WTC11 (cell line): Measurements from ENCODE around the gene FMO2. TPM values are rescaled to one million over a fixed set of nuclear protein-coding genes. Genes with fewer than 3 reads are reported as not detected.

Source experiments
- ATAC-seq: fragments of 200-7000 bp; cut with Tn5 transposase; 2 replicates; pipeline ENCODE4 v1.10.0; 2021; ENCODE audit warnings: mild to moderate bottlenecking, moderate library complexity
- CTCF ChIA-PET: fragments of 300-600 bp; sonication (Branson Sonifier 250); formaldehyde crosslinking; loops from one replicate; lab custom pipeline; 2021; ENCODE audit warnings: antibody characterized with exemption; lab: Charles Lee
- POLR2A ChIA-PET: fragments of 350-600 bp; sonication (Branson Sonifier 250); formaldehyde crosslinking; loops from one replicate; lab custom pipeline; 2021; ENCODE audit warnings: antibody characterized with exemption; lab: Charles Lee
- DNase-seq: peaks from one replicate; pipeline ENCODE4 v3.0.0; 2021; ENCODE audit warnings: low spot score
- H3K27ac Mint-ChIP-seq: 2 replicates; pipeline ENCODE4 v1.8.0; 2021; ENCODE audit warnings: mixed read lengths
- H3K27me3 Mint-ChIP-seq: 2 replicates; pipeline ENCODE4 v1.8.0; 2021; ENCODE audit warnings: low read depth, mild to moderate bottlenecking, moderate library complexity, mixed read lengths
- H3K36me3 Mint-ChIP-seq: 2 replicates; pipeline ENCODE4 v1.8.0; 2021; ENCODE audit warnings: mixed read lengths
- H3K4me1 Mint-ChIP-seq: 2 replicates; pipeline ENCODE4 v1.8.0; 2022; ENCODE audit warnings: mixed read lengths
- H3K4me3 Mint-ChIP-seq: 2 replicates; pipeline ENCODE4 v1.8.0; 2021; ENCODE audit warnings: mild to moderate bottlenecking, moderate library complexity, mixed read lengths
- H3K9me3 Mint-ChIP-seq: 2 replicates; pipeline ENCODE4 v1.8.0; 2021; ENCODE audit warnings: mixed read lengths
- ATF1 ChIP-seq: sonication (generic); formaldehyde crosslinking; IDR thresholded peaks from 2 replicates; pipeline ENCODE4 v1.8.1; 2023; ENCODE audit warnings: mild to moderate bottlenecking, moderate library complexity, missing genetic modification reagents
- ESRRA ChIP-seq: sonication (generic); formaldehyde crosslinking; IDR thresholded peaks from 2 replicates; pipeline ENCODE4 v1.8.1; 2022; ENCODE audit warnings: mild to moderate bottlenecking, missing genetic modification reagents, borderline replicate concordance
- HMGA2 ChIP-seq: fragments of 250-450 bp; sonication (Bioruptor Pico); IDR thresholded peaks from 2 replicates; pipeline ENCODE4 v1.4.0; 2021; ENCODE audit warnings: mild to moderate bottlenecking, moderate library complexity
- MYBL2 ChIP-seq: sonication (generic); formaldehyde crosslinking; IDR thresholded peaks from 2 replicates; pipeline ENCODE4 v1.8.1; 2023; ENCODE audit warnings: mild to moderate bottlenecking, moderate library complexity, missing genetic modification reagents
- NR1H2 ChIP-seq: sonication (generic); formaldehyde crosslinking; IDR thresholded peaks from 2 replicates; pipeline ENCODE4 v1.9.0; 2021; ENCODE audit warnings: mild to moderate bottlenecking, moderate library complexity, missing genetic modification reagents
- NR3C1 ChIP-seq: sonication (generic); formaldehyde crosslinking; conservative IDR thresholded peaks from 2 replicates; pipeline ENCODE4 v1.8.1; 2023; ENCODE audit warnings: low read depth, mild to moderate bottlenecking, missing genetic modification reagents
- RORB ChIP-seq: fragments of 250-450 bp; sonication (Bioruptor Pico); IDR thresholded peaks from 2 replicates; pipeline ENCODE4 v1.9.0; 2021; ENCODE audit warnings: mild to moderate bottlenecking
- TCF7 ChIP-seq: sonication (generic); formaldehyde crosslinking; IDR thresholded peaks from 2 replicates; pipeline ENCODE4 v1.8.0; 2022; ENCODE audit warnings: mild to moderate bottlenecking, low read depth, missing genetic modification reagents, moderate library complexity
- ZNF219 ChIP-seq: sonication (generic); formaldehyde crosslinking; IDR thresholded peaks from 2 replicates; pipeline ENCODE4 v1.8.0; 2023; ENCODE audit warnings: missing genetic modification reagents, mild to moderate bottlenecking, borderline replicate concordance
- ZNF317 ChIP-seq: sonication (generic); formaldehyde crosslinking; IDR thresholded peaks from 2 replicates; pipeline ENCODE4 v1.8.1; 2023; ENCODE audit warnings: low read depth, mild to moderate bottlenecking, moderate library complexity, missing genetic modification reagents, borderline replicate concordance
- ZNF423 ChIP-seq: fragments of 250-450 bp; sonication (Bioruptor Pico); IDR thresholded peaks from 2 replicates; pipeline ENCODE4 v2.1.2; 2022; ENCODE audit warnings: mild to moderate bottlenecking, moderate library complexity
- ZNF671 ChIP-seq: fragments of 250-450 bp; sonication (Bioruptor Pico); IDR thresholded peaks from 2 replicates; pipeline ENCODE4 v1.8.0; 2021; ENCODE audit warnings: mild to moderate bottlenecking
- total RNA-seq: library from RNA; stranded (reverse); gene quantifications from 3 replicates; pipeline ENCODE4 v1.2.3, GENCODE V29; 2021
- TF ChIP-seq, protein P1 (sequence below): sonication (generic); formaldehyde crosslinking; IDR thresholded peaks from 2 replicates; pipeline ENCODE4 v1.8.1; 2023; ENCODE audit warnings: mild to moderate bottlenecking, missing genetic modification reagents
- TF ChIP-seq, protein P2 (sequence below): sonication (generic); formaldehyde crosslinking; conservative IDR thresholded peaks from 2 replicates; pipeline ENCODE4 v1.8.1; 2023; ENCODE audit warnings: mild to moderate bottlenecking, low read depth, missing genetic modification reagents, moderate library complexity
- TF ChIP-seq, protein P3 (sequence below): fragments of 250-450 bp; sonication (Bioruptor Pico); IDR thresholded peaks from 2 replicates; pipeline ENCODE4 v2.1.2; 2022; ENCODE audit warnings: mild to moderate bottlenecking, moderate library complexity
- TF ChIP-seq, protein P4 (sequence below): sonication (generic); formaldehyde crosslinking; IDR thresholded peaks from 2 replicates; pipeline ENCODE4 v1.8.0; 2022; ENCODE audit warnings: missing genetic modification reagents
- TF ChIP-seq, protein P5 (sequence below): sonication (generic); formaldehyde crosslinking; IDR thresholded peaks from 2 replicates; pipeline ENCODE4 v1.8.1; 2023; ENCODE audit warnings: mild to moderate bottlenecking, missing genetic modification reagents, moderate library complexity
- TF ChIP-seq, protein P6 (sequence below): fragments of 250-450 bp; sonication (Bioruptor Pico); IDR thresholded peaks from 2 replicates; pipeline ENCODE4 v1.8.0; 2021; ENCODE audit warnings: mild to moderate bottlenecking
- TF ChIP-seq, protein P7 (sequence below): sonication (generic); formaldehyde crosslinking; IDR thresholded peaks from 2 replicates; pipeline ENCODE4 v1.8.1; 2023; ENCODE audit warnings: mild to moderate bottlenecking, missing genetic modification reagents, moderate library complexity
- TF ChIP-seq, protein P8 (sequence below): sonication (generic); formaldehyde crosslinking; IDR thresholded peaks from 2 replicates; pipeline ENCODE4 v1.8.1; 2023; ENCODE audit warnings: mild to moderate bottlenecking, missing genetic modification reagents
- TF ChIP-seq, protein P9 (sequence below): fragments of 200-600 bp; IDR thresholded peaks from 2 replicates; pipeline ENCODE4 v1.8.0; 2022; ENCODE audit warnings: antibody characterized with exemption

FMO2 gene
- total RNA-seq, 1 experiment from 2014 or later: not detected

DNA sequence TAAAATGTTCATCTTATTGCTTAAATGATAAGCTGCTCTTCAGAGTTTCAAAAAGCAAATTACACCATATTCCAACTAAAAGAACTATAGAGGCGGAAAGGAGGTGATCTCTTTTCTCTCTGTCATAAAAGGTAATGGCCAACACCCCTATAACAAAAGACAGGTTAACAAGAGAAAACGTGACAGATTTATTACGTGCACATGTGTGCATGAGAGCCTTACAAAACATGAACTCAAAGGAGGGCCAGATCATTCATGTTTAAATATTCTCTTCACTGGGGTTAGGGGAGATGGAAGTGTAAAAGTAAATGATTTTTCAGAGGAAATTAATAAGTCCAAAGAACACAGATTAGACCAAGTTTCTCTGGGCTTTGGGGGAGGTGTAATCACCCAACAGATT, 26.5 kb upstream of the FMO2 start (continued):
- TF ChIP-seq, protein P1, sequence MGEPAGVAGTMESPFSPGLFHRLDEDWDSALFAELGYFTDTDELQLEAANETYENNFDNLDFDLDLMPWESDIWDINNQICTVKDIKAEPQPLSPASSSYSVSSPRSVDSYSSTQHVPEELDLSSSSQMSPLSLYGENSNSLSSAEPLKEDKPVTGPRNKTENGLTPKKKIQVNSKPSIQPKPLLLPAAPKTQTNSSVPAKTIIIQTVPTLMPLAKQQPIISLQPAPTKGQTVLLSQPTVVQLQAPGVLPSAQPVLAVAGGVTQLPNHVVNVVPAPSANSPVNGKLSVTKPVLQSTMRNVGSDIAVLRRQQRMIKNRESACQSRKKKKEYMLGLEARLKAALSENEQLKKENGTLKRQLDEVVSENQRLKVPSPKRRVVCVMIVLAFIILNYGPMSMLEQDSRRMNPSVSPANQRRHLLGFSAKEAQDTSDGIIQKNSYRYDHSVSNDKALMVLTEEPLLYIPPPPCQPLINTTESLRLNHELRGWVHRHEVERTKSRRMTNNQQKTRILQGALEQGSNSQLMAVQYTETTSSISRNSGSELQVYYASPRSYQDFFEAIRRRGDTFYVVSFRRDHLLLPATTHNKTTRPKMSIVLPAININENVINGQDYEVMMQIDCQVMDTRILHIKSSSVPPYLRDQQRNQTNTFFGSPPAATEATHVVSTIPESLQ: no peak
- TF ChIP-seq RORB (CRISPR knock-in tag) (no peak), NR3C1 (no peak), ZNF219 (no peak)
- TF ChIP-seq, protein P2, sequence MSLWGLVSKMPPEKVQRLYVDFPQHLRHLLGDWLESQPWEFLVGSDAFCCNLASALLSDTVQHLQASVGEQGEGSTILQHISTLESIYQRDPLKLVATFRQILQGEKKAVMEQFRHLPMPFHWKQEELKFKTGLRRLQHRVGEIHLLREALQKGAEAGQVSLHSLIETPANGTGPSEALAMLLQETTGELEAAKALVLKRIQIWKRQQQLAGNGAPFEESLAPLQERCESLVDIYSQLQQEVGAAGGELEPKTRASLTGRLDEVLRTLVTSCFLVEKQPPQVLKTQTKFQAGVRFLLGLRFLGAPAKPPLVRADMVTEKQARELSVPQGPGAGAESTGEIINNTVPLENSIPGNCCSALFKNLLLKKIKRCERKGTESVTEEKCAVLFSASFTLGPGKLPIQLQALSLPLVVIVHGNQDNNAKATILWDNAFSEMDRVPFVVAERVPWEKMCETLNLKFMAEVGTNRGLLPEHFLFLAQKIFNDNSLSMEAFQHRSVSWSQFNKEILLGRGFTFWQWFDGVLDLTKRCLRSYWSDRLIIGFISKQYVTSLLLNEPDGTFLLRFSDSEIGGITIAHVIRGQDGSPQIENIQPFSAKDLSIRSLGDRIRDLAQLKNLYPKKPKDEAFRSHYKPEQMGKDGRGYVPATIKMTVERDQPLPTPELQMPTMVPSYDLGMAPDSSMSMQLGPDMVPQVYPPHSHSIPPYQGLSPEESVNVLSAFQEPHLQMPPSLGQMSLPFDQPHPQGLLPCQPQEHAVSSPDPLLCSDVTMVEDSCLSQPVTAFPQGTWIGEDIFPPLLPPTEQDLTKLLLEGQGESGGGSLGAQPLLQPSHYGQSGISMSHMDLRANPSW (CRISPR knock-in tag): no peak
- TF ChIP-seq, protein P3, sequence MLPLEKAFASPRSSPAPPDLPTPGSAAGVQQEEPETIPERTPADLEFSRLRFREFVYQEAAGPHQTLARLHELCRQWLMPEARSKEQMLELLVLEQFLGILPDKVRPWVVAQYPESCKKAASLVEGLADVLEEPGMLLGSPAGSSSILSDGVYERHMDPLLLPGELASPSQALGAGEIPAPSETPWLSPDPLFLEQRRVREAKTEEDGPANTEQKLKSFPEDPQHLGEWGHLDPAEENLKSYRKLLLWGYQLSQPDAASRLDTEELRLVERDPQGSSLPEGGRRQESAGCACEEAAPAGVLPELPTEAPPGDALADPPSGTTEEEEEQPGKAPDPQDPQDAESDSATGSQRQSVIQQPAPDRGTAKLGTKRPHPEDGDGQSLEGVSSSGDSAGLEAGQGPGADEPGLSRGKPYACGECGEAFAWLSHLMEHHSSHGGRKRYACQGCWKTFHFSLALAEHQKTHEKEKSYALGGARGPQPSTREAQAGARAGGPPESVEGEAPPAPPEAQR (CRISPR knock-in tag): no peak

DNA sequence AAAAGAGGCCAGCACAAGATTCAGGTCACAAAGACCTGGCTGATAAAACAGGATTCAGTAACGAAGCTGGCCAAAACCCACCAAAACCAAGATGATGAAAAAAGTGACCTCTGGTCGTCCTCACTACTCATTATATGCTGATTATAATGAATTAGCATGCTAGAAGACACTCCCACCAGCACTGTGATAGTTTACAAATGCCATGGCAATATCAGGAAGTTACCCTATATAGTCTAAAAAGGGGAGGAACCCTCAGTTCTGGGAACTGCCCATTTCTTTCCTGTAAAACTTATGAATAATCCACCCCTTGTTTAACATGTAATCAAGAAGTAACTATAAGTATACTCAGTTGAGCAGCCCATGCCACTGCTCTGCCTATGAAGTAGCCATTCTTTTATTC, 26.0 kb upstream of the FMO2 start:
- CTCF ChIA-PET: interaction anchor here (1.7 kb wide), 1 partner anchor 68 kb away, joined by 4 read pairs; no protein-coding TSS in a partner anchor
- H3K9me3 Mint-ChIP-seq: peaks cover 5% of the 10 kb centered on the region
- TF ChIP-seq HMGA2 (CRISPR knock-in tag) (no peak), TCF7 (CRISPR knock-in tag) (no peak), NR1H2 (CRISPR knock-in tag) (no peak), ZNF423 (CRISPR knock-in tag) (no peak), ATF1 (CRISPR knock-in tag) (no peak), MYBL2 (CRISPR knock-in tag) (no peak), ZNF671 (CRISPR knock-in tag) (no peak), ZNF317 (CRISPR knock-in tag) (no peak), ESRRA (no peak)
- TF ChIP-seq, protein P4, sequence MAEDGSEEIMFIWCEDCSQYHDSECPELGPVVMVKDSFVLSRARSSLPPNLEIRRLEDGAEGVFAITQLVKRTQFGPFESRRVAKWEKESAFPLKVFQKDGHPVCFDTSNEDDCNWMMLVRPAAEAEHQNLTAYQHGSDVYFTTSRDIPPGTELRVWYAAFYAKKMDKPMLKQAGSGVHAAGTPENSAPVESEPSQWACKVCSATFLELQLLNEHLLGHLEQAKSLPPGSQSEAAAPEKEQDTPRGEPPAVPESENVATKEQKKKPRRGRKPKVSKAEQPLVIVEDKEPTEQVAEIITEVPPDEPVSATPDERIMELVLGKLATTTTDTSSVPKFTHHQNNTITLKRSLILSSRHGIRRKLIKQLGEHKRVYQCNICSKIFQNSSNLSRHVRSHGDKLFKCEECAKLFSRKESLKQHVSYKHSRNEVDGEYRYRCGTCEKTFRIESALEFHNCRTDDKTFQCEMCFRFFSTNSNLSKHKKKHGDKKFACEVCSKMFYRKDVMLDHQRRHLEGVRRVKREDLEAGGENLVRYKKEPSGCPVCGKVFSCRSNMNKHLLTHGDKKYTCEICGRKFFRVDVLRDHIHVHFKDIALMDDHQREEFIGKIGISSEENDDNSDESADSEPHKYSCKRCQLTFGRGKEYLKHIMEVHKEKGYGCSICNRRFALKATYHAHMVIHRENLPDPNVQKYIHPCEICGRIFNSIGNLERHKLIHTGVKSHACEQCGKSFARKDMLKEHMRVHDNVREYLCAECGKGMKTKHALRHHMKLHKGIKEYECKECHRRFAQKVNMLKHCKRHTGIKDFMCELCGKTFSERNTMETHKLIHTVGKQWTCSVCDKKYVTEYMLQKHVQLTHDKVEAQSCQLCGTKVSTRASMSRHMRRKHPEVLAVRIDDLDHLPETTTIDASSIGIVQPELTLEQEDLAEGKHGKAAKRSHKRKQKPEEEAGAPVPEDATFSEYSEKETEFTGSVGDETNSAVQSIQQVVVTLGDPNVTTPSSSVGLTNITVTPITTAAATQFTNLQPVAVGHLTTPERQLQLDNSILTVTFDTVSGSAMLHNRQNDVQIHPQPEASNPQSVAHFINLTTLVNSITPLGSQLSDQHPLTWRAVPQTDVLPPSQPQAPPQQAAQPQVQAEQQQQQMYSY: no peak
- TF ChIP-seq, protein P5, sequence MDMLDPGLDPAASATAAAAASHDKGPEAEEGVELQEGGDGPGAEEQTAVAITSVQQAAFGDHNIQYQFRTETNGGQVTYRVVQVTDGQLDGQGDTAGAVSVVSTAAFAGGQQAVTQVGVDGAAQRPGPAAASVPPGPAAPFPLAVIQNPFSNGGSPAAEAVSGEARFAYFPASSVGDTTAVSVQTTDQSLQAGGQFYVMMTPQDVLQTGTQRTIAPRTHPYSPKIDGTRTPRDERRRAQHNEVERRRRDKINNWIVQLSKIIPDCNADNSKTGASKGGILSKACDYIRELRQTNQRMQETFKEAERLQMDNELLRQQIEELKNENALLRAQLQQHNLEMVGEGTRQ (CRISPR knock-in tag): no peak
- TF ChIP-seq, protein P6, sequence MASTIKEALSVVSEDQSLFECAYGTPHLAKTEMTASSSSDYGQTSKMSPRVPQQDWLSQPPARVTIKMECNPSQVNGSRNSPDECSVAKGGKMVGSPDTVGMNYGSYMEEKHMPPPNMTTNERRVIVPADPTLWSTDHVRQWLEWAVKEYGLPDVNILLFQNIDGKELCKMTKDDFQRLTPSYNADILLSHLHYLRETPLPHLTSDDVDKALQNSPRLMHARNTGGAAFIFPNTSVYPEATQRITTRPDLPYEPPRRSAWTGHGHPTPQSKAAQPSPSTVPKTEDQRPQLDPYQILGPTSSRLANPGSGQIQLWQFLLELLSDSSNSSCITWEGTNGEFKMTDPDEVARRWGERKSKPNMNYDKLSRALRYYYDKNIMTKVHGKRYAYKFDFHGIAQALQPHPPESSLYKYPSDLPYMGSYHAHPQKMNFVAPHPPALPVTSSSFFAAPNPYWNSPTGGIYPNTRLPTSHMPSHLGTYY (CRISPR knock-in tag): no peak
- TF ChIP-seq, protein P7, sequence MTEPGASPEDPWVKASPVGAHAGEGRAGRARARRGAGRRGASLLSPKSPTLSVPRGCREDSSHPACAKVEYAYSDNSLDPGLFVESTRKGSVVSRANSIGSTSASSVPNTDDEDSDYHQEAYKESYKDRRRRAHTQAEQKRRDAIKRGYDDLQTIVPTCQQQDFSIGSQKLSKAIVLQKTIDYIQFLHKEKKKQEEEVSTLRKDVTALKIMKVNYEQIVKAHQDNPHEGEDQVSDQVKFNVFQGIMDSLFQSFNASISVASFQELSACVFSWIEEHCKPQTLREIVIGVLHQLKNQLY (CRISPR knock-in tag): no peak
- TF ChIP-seq, protein P8, sequence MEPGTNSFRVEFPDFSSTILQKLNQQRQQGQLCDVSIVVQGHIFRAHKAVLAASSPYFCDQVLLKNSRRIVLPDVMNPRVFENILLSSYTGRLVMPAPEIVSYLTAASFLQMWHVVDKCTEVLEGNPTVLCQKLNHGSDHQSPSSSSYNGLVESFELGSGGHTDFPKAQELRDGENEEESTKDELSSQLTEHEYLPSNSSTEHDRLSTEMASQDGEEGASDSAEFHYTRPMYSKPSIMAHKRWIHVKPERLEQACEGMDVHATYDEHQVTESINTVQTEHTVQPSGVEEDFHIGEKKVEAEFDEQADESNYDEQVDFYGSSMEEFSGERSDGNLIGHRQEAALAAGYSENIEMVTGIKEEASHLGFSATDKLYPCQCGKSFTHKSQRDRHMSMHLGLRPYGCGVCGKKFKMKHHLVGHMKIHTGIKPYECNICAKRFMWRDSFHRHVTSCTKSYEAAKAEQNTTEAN (CRISPR knock-in tag): no peak
- TF ChIP-seq, protein P9, sequence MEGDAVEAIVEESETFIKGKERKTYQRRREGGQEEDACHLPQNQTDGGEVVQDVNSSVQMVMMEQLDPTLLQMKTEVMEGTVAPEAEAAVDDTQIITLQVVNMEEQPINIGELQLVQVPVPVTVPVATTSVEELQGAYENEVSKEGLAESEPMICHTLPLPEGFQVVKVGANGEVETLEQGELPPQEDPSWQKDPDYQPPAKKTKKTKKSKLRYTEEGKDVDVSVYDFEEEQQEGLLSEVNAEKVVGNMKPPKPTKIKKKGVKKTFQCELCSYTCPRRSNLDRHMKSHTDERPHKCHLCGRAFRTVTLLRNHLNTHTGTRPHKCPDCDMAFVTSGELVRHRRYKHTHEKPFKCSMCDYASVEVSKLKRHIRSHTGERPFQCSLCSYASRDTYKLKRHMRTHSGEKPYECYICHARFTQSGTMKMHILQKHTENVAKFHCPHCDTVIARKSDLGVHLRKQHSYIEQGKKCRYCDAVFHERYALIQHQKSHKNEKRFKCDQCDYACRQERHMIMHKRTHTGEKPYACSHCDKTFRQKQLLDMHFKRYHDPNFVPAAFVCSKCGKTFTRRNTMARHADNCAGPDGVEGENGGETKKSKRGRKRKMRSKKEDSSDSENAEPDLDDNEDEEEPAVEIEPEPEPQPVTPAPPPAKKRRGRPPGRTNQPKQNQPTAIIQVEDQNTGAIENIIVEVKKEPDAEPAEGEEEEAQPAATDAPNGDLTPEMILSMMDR: no peak

More for the DNA sequence above, 26.0 kb upstream of the FMO2 start:
- H3K4me1 Mint-ChIP-seq: peaks cover 22% of the 10 kb centered on the region
- POLR2A ChIA-PET: no interaction called here
- ATAC-seq (no peak), DNase-seq (no peak)
- H3K4me3 Mint-ChIP-seq: no peak overlapping the region
- H3K36me3 Mint-ChIP-seq: no peaks in the 10 kb centered on the region
- H3K27ac Mint-ChIP-seq: no peak overlapping the region
- no peaks in the 10 kb centered on the region for H3K27me3 Mint-ChIP-seq
